Prostate gland (tissue), 2 donors: ENCODE results near the gene ATOSB. TPM values are rescaled to one million over a fixed set of nuclear protein-coding genes. Genes with fewer than 3 reads are reported as not detected.

Source experiments
- DNase-seq: peaks from one replicate; pipeline ENCODE4 v3.0.0-alpha.2; 2019; ENCODE audit warnings: low spot score
- H3K27ac ChIP-seq, 2 donors: fragments of 200-600 bp; sonication (generic); 2 replicates each; pipeline ENCODE4 v1.5.1; 2017 to 2019
- H3K27me3 ChIP-seq: fragments of 200-600 bp; sonication (generic); replicated peaks from 2 replicates; pipeline ENCODE4 v1.5.1; 2019; ENCODE audit not compliant: insufficient read depth
- H3K36me3 ChIP-seq, 2 donors: fragments of 200-600 bp; sonication (generic); 1 replicate in 1 of 2; 2 replicates in 1 of 2; pipeline versions ENCODE4 v1.5.1 to v1.8.1; 2017 to 2019
- H3K4me1 ChIP-seq: fragments of 200-600 bp; sonication (generic); replicated peaks from 2 replicates; pipeline ENCODE4 v1.5.1; 2019
- H3K4me3 ChIP-seq, 2 donors: fragments of 200-600 bp; sonication (generic); 2 replicates each; pipeline ENCODE4 v1.5.1; 2017 to 2019
- H3K9me3 ChIP-seq: fragments of 200-600 bp; sonication (generic); 2 replicates; pipeline ENCODE4 v1.5.1; 2017
- CTCF ChIP-seq, 4 experiments: fragments of 200-600 bp in 2 of 4; fragments of 450-650 bp in 2 of 4; sonication (generic) in 2 of 4; IDR thresholded peaks; 1 replicate in 3 of 4; 2 replicates in 1 of 4; pipeline ENCODE4 v1.5.1; 2016 to 2019; ENCODE audit warnings: antibody characterized with exemption in 4 of 4, mild to moderate bottlenecking in 2 of 4, moderate library complexity in 2 of 4
- POLR2A ChIP-seq: fragments of 450-650 bp; IDR thresholded peaks from one replicate; pipeline ENCODE4 v1.6.1; 2016; ENCODE audit warnings: antibody characterized with exemption, mild to moderate bottlenecking
- POLR2AphosphoS5 ChIP-seq: sonication (generic); formaldehyde crosslinking; IDR thresholded peaks from one replicate; pipeline ENCODE4 v1.6.1; 2017; ENCODE audit warnings: antibody characterized with exemption
- WGBS: methylation state at CpG from one replicate; pipeline ENCODE4 v1.1.5; 2018; 5-methylcytosine and 5-hydroxymethylcytosine counted together
- intact Hi-C: fragments of 100-400 bp; cut with DNase I; formaldehyde crosslinking; loops from one replicate; pipeline ENCODE4 v1.14.2; 2022
- total RNA-seq, 2 donors: library from RNA; depleted of rRNA; stranded (reverse); fragments of >200 nt; gene quantifications; one replicate each; pipeline ENCODE4 v1.1.0, GENCODE V29; 2016

Gene ATOSB
- total RNA-seq, 2 donors from 2014 or later: 15.9 to 21.3 TPM

- H3K4me3 ChIP-seq: peak overlapping the region; percentile 96 to 97
- TF ChIP-seq POLR2AphosphoS5: no peak
- TF ChIP-seq POLR2A: peak; percentile 62
- TF ChIP-seq CTCF (IDR thresholded peaks at IDR 0.05): peak in 3 of 4 experiments; percentile 21 to 49 (median 48)
- no peaks in the 10 kb centered on the region for H3K9me3 ChIP-seq
- no peaks in the 10 kb centered on the region for H3K27me3 ChIP-seq
- H3K4me1 ChIP-seq: peaks cover 14% of the 10 kb centered on the region
- H3K27ac ChIP-seq: peak overlapping the region; percentile 97 to 99
- whole genome bisulfite sequencing: under 1% methylated on average over 75 of the region's 79 CpGs
- peaks cover 6 to 12% of the 10 kb centered on the region in 2 donors for H3K36me3 ChIP-seq
- intact Hi-C loops: loop anchor here (2.0 kb wide), 1 partner anchor 81 kb away; no protein-coding TSS in a partner anchor
- peak; percentile 78 for DNase-seq
These were observed 43.7 kb downstream of the ATOSB start for GRCh38 chr9:35071814-35072460.

- Histone ChIP-seq H3K27me3 (no peaks in the 10 kb centered on the region), H3K27ac (peak overlapping the region; percentile 97 to 99), H3K36me3 (peaks cover 6 to 20% of the 10 kb centered on the region in 2 donors), H3K4me3 (peak overlapping the region; percentile 96 to 97), H3K4me1 (peaks cover 14% of the 10 kb centered on the region), H3K9me3 (no peaks in the 10 kb centered on the region)
- no peak for DNase-seq
- intact Hi-C loops: no loop called here
- under 1% methylated on average over 20 of the region's 20 CpGs for WGBS
- TF ChIP-seq POLR2AphosphoS5: no peak
- no peak for TF ChIP-seq CTCF (IDR thresholded peaks at IDR 0.05)
- TF ChIP-seq POLR2A: no peak
These were observed 44.5 kb downstream of the ATOSB start for GRCh38 chr9:35070823-35071813.

- peaks cover 14% of the 10 kb centered on the region for H3K4me1 ChIP-seq
- H3K27me3 ChIP-seq: no peaks in the 10 kb centered on the region
- intact Hi-C loops: no loop called here
- no peak for DNase-seq
- no peak overlapping the region for H3K27ac ChIP-seq
- peaks cover 14 to 39% of the 10 kb centered on the region in 2 donors for H3K36me3 ChIP-seq
- H3K4me3 ChIP-seq: no peak overlapping the region
- 74% methylated on average over 4 of the region's 4 CpGs for WGBS
- no peaks in the 10 kb centered on the region for H3K9me3 ChIP-seq
- no peak for TF ChIP-seq CTCF (IDR thresholded peaks at IDR 0.05)
- no peak for TF ChIP-seq POLR2A
- no peak for TF ChIP-seq POLR2AphosphoS5
These were observed 46.6 kb downstream of the ATOSB start for GRCh38 chr9:35069020-35069419.

- H3K27ac ChIP-seq: no peak overlapping the region
- intact Hi-C loops: no loop called here
- 93% methylated on average over 1 of the region's 1 CpG for WGBS
- TF ChIP-seq CTCF (IDR thresholded peaks at IDR 0.05): no peak
- no peak for TF ChIP-seq POLR2A
- TF ChIP-seq POLR2AphosphoS5: no peak
- H3K4me3 ChIP-seq: no peak overlapping the region
- no peaks in the 10 kb centered on the region for H3K9me3 ChIP-seq
- DNase-seq: no peak
- no peaks in the 10 kb centered on the region for H3K27me3 ChIP-seq
- peaks cover 10% of the 10 kb centered on the region for H3K4me1 ChIP-seq
- H3K36me3 ChIP-seq: peaks cover 30 to 58% of the 10 kb centered on the region in 2 donors
These were observed 48.6 kb downstream of the ATOSB start for GRCh38 chr9:35067056-35067455.
